GM21576 (cell line): ENCODE results near the gene GRIA4.

ENCODE experiments used
- ATAC-seq: cut with Tn5 transposase; IDR thresholded peaks from one replicate; pipeline ENCODE4 v1.9.1; 2021; ENCODE audit warnings: mild to moderate bottlenecking, moderate library complexity; ENCODE audit not compliant: unreplicated experiment

The GRIA4 gene

DNA sequence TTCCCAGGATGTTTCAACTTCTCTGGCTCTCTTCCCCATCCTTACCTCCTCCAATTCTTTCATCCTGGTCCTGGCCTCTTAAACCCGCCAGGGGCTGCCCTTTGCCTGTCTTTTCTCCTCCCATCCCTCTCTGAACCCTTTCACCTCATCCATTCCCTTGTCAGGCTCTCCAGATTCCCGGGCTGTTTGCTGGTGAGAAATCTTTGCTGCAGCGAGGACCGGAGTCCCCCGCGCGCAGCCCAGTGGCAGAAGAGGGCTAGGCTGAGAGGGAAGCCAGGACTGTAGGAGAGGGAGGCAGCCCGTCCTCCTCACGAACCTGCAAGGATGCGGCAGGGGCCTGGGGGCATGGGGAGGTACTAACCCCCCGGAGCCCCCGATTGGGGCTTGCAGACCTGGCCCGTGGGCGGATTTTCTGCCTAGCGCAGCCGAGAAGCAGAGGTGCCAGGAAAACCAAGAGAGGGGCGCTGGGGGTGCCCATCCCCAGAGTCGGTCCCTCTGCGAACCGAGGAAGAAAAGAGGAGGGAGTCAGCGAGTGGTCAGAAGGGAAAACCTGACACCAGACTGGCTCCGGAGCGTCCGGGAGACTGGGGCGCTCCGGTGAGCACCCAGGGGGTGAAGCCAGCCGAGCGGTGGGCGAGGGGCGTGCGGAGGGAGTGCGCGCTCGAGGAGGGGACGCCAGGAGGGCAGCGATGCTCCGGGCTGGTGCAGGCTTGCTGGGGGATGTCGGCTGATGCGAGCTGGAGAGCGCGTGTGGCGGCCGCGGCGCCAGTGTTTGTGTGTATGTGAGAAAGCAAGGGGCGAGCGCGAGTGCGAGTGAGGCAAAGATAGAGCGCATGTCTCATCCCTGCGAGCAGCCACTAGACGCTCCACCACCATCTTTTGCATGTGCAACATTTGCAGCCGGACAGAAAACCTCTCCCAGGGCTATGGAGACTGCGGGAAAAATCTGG, at the start of gene GRIA4:
GRIA4 (plus strand) TSS at position 242 of the 950 bp plus-strand sequence. CDS start 925 bp downstream, outside the sequence.
- ATAC-seq = no peak

DNA sequence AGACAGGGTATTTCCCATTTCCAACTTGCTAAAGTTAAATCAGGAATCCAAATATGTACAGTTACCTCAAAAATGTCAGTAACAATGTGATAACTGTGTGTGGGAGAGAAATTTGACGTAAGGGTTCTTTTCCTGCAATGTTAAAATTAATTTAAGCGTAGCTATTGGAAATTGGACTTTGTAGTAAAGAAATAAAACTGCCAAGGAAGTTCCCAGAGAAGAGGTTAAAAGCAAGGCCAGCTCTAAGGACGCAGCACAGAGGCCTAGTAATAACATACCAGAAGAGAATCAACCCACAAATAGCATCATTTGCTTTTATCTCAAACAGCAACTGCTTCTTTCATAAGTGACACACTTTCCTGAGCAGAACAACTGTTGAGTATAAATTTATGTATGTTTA, 36.8 kb upstream of the GRIA4 start:
- no peak for ATAC-seq

DNA sequence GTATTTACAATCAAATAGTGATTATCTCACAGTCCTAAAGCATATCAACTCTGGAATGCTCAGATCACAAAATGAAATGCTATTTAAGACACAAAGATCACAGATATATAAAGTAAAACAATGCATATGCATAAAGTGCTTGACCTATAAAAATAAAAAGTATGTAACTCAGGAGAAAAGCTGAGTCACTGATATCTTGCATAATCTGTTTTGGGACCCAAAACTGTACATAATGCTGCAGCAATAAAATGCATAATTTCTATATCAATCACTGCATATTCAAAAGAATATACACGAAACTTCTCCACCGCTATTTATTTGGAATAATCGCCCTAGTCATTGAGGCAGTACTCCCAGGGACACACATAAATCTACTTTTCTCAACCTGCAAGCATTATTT, 34.9 kb upstream of the GRIA4 start:
- ATAC-seq = no peak

DNA sequence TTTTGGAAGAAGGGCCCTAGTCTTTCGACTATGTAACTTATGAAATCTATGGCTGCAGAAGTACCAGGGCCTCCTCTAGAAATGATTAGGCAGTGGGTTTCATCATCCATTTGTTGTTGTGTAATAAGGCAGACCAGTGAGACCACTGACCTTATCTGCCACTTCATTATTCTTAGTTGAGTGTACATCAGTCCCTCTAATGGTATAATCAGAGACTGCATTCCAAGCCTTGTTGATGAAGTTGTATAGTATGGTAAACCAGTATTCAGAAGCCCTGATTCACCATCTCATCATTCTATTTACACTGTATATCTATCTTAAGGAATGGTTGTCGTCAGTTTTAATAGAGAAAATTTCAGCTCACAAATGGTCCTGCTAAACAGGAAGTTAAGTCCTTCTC, 32.2 kb upstream of the GRIA4 start:
- ATAC-seq = no peak

DNA sequence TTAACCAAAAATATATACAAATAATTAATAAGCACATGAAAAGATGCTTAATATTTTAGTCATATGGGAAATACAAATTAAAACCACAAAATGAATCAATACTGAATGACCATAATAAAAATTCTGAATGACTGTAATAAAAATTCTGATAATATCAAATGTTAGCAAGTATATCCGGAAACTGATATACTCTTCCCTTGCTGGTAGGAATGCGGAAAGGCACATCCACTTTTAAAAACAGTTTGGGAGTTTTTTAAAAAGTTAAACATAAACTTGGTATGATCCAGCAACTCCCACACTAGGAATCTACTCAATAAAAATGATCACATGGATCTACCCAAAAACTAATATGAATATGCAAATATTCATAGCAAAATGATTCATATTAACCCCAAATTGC, 30.8 kb upstream of the GRIA4 start:
- no peak for ATAC-seq

DNA sequence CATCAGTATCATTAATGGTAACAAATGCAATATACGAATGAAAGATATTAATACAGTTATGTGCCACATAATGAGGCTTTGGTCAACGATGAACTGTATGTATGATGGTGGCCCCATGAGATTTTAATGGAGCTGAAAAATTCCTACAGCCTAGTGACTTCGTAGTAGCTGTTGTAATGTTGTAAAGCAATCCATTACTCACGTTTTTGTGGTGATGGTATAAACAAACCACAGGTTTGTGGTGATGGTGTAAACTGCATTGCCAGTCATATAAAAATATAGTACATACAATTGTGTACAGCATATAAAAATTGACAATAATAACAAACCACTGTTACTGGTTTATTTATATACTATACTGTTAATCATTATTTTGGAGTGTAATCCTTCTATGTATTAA, 27.4 kb upstream of the GRIA4 start:
- no peak for ATAC-seq

DNA sequence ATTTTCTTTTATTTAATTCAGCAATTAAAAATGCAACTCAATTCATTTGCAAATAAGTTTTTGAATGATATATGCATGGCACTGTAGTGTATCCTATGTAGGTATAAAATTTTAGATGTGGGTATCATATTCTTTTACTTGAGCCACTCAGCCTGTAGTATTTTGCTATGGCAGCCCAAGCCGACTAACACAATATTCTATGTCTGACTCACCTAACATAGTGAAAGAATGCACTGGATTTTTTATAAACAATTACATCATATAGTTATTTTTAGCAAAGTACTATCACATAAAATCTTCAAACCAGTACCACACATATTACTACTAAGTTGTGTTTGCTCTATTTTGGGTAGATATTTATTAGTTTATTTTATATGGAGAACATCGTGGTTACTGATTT, 21.9 kb upstream of the GRIA4 start:
- ATAC-seq = no peak

DNA sequence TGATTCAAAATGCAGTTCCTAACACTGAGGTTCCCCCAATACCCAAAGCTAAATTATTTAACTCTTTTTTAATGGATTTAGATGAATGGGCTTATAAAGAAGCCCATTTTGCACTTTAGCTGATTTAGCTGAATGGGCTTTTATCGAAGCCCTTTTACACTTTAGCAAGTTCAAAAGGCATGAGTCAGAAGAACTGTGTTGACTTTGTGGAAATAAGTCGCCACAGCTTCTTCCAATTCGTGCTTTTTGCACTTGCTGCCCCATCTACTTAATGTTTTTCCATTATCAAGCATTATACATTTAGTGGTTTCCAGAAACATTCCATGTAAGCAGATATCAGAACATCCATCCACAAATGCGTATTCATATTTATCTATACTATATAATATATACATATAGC, 20.5 kb upstream of the GRIA4 start:
- no peak for ATAC-seq

DNA sequence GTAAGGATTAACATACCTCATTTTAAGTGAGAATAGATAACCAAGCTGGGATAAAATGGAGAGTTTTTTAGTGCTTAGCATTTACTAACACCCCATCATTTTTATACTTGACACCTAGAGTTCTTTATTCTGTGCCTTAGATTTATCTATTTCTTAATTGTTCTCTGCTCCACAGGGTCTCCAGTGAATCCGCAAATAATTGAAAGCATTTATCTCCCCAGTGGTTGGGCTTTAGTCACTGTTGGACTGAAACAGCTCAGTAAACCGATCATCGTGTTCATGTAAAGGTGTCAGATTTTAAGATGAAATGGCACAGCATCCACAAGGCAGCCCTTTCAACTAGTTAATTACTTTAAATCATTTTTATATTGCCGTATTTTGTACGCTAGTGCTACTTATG, 17.8 kb upstream of the GRIA4 start:
- ATAC-seq = no peak

DNA sequence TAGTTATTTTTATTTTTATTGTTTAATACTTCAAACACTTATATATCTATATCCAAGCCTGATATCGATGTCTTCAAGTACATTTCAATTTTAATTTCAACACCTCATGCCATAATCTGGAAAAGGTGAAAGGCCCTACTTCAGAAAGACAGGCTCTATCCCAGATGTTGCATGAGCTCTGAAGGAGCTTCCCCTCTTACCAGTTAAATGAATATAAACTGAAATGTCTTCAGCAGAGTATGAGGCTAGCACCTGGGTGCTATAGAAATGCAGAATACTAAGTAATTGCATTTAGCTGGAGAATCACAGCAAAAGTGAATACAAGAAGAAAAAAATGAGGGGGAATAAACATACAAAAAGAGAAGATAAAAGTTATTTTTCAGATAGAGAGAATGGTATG, 11.5 kb upstream of the GRIA4 start:
- ATAC-seq = no peak

DNA sequence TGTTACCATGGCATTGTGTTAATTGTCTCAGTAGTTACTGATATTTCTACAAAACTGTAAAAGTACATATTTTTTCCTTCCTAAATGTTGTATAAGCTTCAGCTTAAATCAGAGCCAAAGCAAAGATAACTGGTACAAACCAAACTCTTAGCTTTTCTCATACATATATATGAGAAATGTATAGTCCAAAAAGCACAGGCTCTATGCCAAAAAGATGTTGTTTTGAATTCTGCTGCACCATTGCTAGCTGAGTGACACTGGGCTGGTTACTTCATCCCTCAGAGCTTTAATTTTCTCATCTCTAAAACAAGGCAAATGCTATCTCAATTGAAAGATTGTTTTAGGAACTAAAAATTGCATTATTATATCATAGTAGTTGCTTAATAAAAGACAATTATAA, 6.7 kb upstream of the GRIA4 start:
- ATAC-seq = no peak

DNA sequence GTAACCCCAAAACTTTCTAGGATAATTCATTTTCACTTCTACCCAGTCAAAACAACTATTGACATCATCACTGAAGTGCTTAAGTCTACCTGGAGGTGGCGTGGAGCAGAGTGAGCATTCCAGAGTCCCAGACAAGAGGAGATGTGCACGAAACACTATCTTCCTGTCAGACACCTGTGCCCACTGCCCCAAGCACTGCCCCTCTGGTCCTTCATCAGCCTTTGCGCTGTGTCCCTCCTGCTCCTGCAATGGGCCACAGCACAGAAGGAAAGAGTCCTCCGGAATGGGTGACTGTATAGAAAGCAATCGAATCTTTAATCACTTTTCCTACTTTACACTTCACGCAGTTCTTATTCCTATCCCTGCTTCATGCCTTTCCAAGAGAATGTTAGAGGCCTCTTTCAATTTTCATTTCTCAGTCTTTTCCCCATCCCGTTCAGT, 512 bp upstream of the GRIA4 start:
- peak; percentile 78 for ATAC-seq

DNA sequence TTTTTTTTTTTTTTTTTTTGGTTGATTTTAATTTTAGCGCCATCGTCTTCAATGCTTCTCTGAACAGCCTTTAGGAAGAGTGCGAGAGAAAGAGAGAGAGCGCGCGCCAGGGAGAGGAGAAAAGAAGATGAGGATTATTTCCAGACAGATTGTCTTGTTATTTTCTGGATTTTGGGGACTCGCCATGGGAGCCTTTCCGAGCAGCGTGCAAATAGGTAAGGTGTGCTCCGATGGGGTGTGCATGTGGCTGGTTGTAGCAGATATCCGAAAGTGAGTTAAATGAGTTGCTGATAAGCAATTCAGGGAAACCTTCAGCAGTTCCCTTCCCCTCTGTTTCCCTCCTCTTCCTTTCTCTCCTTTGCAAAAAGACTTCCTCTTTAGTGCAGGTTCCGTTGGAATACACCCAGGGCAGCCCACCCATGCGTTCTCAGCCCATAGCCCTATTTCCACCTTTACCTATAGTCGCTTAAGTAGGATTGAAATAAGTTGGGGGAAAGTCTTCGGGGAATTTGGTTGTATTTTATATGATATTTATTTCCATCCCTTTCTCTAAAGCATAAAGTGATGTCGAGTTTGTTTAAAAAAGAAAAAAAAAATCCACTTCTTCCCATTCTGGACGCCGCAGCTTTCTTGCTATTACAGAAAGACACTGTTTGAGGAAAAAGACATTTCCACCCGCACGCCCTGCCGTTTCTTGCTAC, 1.1 kb downstream of the GRIA4 start:
- ATAC-seq = no peak

DNA sequence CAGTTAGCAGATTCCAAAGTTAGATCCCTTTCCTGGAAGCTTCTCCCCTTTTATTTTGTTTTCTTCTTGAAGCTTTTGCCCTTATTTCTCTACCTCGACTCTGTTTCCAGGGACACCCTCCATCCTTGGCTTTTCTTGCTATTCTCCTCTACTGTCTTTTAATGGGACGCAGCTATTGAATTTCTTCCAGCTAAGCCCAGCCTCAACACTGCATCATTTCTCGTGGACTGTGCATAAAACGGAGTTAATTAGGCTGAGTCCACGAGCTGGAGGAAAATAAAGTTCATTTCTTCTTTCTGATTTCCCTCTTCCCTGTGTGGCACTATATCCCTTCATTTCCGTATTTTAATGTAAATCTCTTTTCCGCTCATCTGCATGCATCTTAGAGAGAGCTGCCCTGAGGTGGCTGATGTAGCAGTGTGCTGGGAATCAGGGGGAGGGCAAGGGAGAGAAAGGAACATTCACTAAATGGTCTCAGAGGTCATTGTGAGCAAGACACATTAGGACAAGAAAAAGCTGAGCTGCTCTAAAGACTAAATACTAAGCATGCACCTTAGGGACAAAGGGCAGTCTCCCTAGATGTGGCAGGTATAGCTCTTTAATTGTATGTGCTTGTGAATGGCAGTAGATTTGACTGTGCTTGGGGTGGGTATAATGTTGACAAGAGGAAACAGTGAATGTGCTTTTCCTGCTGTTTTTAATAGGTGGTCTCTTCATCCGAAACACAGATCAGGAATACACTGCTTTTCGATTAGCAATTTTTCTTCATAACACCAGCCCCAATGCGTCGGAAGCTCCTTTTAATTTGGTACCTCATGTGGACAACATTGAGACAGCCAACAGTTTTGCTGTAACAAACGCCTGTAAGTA, 1.9 kb downstream of the GRIA4 start:
- no peak for ATAC-seq

DNA sequence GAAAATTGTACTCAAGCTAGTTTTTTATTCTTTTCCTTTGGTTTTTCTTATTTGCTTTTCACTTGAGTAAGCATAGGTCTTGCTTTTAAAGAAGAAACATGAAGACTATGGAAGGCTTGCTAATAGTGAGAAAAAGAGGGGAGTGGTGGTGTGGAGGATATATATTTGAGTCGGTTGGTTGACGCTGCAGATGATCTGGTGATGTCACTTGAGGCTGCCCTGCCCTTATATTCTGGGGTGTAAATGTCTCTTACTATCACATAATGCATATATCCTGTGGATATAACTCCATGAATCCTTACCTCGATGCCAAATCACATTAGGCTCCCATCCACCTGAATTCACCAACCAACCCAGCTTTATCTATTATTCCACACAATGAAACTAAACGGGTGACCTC, 2.9 kb downstream of the GRIA4 start:
- ATAC-seq = no peak

DNA sequence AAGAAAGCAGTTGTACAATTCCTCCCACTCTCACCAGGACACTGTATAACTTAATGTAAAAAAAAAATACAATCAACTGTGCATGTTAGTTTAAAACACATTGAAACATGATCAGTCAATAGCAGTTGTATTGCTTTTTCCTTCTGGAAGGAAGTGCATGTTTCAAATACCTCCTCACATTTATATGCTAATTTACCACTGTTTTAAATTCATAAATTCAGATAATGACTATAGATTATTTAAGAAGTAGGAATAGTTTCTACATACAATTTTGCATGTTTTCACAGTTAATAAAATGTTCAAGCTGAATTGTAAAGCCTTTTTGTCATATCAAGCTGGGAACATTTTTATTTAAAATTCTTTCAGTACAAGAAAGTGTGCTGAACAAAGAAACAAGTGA, 3.3 kb downstream of the GRIA4 start:
- ATAC-seq = no peak

DNA sequence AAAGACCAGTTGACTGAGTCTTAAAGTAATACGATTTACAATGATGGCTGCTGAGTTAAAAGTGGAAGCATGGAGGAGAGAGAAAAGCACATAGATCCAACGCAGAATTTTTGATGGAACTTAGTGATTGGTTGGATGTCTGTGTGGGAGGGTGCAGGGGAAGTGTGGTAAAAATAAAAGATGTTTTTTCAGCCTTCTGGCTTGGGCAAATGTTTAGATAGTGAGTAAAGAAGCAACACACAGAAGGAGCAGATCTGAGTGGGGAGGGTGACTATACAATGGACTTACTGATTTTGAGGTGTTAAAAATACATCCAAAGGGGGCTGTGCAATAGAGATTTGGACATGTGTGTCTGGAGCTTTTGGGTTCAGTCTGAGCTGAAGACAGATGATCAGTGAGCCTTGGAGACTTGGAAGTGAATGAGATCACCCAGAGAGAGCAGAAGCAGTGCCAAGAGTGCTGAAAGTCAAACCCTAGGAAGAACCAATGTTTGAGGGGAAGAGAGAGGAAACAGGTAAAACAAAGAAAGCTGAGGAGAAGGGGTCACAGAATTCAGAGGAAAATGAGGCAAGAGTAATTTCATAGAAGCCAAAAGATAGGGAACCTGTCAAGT, 8.6 kb downstream of the GRIA4 start:
- ATAC-seq = no peak

DNA sequence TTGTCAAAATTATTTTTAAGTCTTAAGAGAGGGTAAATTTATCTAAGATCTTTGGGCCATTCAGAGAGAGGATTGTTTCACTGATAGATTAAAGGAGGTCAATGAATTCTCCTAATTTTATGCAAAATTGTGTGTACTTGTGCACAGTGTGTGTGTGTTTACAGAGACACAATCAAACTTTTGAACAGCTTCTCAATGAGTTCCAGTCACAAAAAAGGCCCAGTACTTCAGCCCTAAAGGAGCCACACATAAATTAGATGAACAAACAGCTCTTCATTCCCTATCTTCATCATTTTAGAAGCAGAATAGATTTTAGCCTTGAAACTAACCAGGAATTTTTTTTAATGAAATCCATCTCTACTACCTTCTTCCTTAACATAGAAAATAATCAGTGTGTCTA, 9.7 kb downstream of the GRIA4 start:
- no peak for ATAC-seq

DNA sequence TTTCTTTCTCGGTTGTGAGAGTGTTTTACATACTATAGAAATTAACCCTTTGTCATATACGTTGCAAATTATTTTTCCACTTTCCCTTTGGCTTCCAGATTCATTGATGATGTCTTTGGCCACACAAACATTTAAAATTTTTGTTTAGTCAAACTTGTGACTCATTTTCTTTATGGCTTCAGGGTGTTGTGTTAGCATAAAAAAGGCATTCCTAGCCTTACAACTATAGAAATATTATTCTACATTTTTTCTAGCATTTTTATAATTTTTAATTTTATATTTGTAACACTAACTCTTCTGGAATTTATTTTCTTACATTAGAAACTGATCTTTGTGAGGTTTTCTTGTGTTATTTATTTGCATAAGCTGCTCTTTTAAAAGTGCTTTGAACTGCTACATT, 12.1 kb downstream of the GRIA4 start:
- no peak for ATAC-seq

DNA sequence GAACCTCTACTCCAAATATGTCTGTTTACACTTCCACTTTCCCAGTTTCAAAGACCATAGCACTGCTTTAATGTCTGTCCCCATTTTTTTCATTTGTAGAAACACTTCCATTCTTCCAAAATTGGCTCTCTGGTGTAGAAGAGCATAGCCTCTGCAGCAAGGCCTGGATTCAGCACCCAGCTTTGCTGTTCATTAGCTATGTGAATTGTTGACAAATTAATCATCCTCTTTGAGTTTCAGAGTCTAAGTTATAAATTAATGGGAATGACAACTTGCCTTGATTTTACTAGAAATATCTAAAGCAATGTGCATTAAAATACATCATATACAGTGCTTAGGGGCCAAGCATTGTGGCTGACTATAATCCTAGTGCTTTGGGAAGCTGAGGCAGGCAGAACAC, 22.4 kb downstream of the GRIA4 start:
- no peak for ATAC-seq

DNA sequence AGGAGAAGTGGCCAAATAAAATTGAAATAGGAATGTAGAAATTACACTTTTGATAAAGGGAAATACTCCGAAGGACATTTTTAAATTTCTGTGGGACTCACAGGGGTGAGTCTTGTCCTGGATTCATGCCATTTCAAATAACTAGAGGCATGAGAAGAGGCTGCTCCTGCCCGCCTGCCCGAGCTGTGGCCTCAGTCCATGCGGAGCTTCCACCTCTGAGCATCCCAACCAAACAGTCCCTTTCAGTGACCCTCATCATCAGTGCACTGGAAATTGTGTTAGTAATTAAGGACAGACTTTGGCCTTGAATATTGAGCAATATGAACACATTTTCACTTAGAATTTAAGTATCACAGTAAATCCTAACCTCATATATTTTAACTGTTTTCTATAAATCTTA, 25.6 kb downstream of the GRIA4 start:
- no peak for ATAC-seq
